Measurements from ENCODE around the gene CD68. TPM values are rescaled to one million over a fixed set of nuclear protein-coding genes. Genes with fewer than 3 reads are reported as not detected.
A peak's percentile ranks its signal among the peaks of the same experiment; 100 is the strongest.

Gene CD68
- total RNA-seq, 1 experiment from 2014 or later: 1.6 TPM

DNA sequence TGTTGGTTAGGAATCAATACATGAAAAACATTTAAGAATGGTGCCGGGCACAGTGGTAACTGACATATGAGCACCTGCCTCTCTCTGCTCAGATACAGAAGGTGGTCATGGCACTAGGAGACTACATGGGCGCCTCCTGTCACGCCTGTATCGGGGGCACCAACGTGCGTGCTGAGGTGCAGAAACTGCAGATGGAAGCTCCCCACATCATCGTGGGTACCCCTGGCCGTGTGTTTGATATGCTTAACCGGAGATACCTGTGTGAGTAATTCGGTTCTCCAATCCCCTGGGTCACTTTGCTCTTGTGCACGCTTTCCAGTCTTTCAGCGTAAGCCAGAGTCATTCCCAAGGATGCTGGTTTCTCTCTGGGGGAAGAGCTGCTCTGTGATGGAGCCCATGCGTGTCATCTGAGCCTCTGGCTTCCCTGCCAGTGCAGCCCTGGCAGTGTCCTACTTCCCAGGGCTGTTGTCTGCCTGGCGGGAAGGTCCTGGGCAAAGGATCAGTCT is 3.0 kb upstream of the CD68 start:
- Histone ChIP-seq H3K4me3 (ENCODE audit: low read depth, low read length) (no peak overlapping the region), H3K27me3 (replicated peaks; ENCODE audit: control insufficient read depth, insufficient read depth, low read length) (no peaks in the 10 kb centered on the region), H3K9me3 (no peaks in the 10 kb centered on the region), H3K4me1 (peaks cover 15% of the 10 kb centered on the region), H3K36me3 (ENCODE audit: control insufficient read depth, insufficient read depth, low read length) (no peaks in the 10 kb centered on the region; the same call in 1 of the 2 replicates)
- peaks cover 21% of the 10 kb centered on the region for H3K4me1 Mint-ChIP-seq (ENCODE audit: low read depth, unreplicated experiment)
- H3K27ac Mint-ChIP-seq (ENCODE audit: unreplicated experiment): no peak overlapping the region
- ChIA-PET CTCF (no interaction called here), POLR2A (no interaction called here)
- H3K36me3 Mint-ChIP-seq (ENCODE audit: insufficient read depth, unreplicated experiment): peaks cover 92% of the 10 kb centered on the region
- TF ChIP-seq, protein P1, sequence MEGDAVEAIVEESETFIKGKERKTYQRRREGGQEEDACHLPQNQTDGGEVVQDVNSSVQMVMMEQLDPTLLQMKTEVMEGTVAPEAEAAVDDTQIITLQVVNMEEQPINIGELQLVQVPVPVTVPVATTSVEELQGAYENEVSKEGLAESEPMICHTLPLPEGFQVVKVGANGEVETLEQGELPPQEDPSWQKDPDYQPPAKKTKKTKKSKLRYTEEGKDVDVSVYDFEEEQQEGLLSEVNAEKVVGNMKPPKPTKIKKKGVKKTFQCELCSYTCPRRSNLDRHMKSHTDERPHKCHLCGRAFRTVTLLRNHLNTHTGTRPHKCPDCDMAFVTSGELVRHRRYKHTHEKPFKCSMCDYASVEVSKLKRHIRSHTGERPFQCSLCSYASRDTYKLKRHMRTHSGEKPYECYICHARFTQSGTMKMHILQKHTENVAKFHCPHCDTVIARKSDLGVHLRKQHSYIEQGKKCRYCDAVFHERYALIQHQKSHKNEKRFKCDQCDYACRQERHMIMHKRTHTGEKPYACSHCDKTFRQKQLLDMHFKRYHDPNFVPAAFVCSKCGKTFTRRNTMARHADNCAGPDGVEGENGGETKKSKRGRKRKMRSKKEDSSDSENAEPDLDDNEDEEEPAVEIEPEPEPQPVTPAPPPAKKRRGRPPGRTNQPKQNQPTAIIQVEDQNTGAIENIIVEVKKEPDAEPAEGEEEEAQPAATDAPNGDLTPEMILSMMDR (IDR thresholded peaks at IDR 0.05; ENCODE audit: insufficient read depth in 1 of 2, low read depth in 1 of 2, low read length in 1 of 2, severe bottlenecking in 1 of 2, unreplicated experiment in 1 of 2): no peak
- BruUV-seq (replicated peaks): no TSS peak
- no peak for DNase-seq
- no peak overlapping the region for H3K4me3 Mint-ChIP-seq (ENCODE audit: unreplicated experiment)
- H3K27me3 Mint-ChIP-seq (ENCODE audit: insufficient read depth, unreplicated experiment): no peaks in the 10 kb centered on the region
- intact Hi-C loops (cut with micrococcal nuclease; ENCODE audit: unreplicated experiment): no loop called here
- H3K9me3 Mint-ChIP-seq (ENCODE audit: unreplicated experiment): no peaks in the 10 kb centered on the region

- peaks cover 21% of the 10 kb centered on the region for H3K4me1 Mint-ChIP-seq (ENCODE audit: low read depth, unreplicated experiment)
- H3K36me3 ChIP-seq (ENCODE audit: control insufficient read depth, insufficient read depth, low read length): no peaks in the 10 kb centered on the region; the same call in 1 of the 2 replicates
- no peaks in the 10 kb centered on the region for H3K27me3 ChIP-seq (replicated peaks; ENCODE audit: control insufficient read depth, insufficient read depth, low read length)
- H3K9me3 ChIP-seq: no peaks in the 10 kb centered on the region
- TF ChIP-seq, protein P1 (IDR thresholded peaks at IDR 0.05; ENCODE audit: insufficient read depth in 1 of 2, low read depth in 1 of 2, low read length in 1 of 2, severe bottlenecking in 1 of 2, unreplicated experiment in 1 of 2): no peak
- no peak overlapping the region for H3K27ac Mint-ChIP-seq (ENCODE audit: unreplicated experiment)
- no peak for DNase-seq
- ChIA-PET CTCF (no interaction called here), POLR2A (no interaction called here)
- H3K4me3 ChIP-seq (ENCODE audit: low read depth, low read length): no peak overlapping the region
- peaks cover 98% of the 10 kb centered on the region for H3K36me3 Mint-ChIP-seq (ENCODE audit: insufficient read depth, unreplicated experiment)
- H3K4me3 Mint-ChIP-seq (ENCODE audit: unreplicated experiment): no peak overlapping the region
- no peaks in the 10 kb centered on the region for H3K27me3 Mint-ChIP-seq (ENCODE audit: insufficient read depth, unreplicated experiment)
- BruUV-seq (replicated peaks): no TSS peak
- no peaks in the 10 kb centered on the region for H3K9me3 Mint-ChIP-seq (ENCODE audit: unreplicated experiment)
- peaks cover 16% of the 10 kb centered on the region for H3K4me1 ChIP-seq
- intact Hi-C loops (cut with micrococcal nuclease; ENCODE audit: unreplicated experiment): no loop called here
These were observed 1.9 kb upstream of the CD68 start for GRCh38 chr17:7577327-7578199.

- Histone ChIP-seq H3K27me3 (replicated peaks; ENCODE audit: control insufficient read depth, insufficient read depth, low read length) (no peaks in the 10 kb centered on the region), H3K36me3 (ENCODE audit: control insufficient read depth, insufficient read depth, low read length) (no peaks in the 10 kb centered on the region; the same call in 1 of the 2 replicates), H3K9me3 (no peaks in the 10 kb centered on the region), H3K4me3 (ENCODE audit: low read depth, low read length) (no peak overlapping the region), H3K4me1 (peaks cover 12% of the 10 kb centered on the region)
- TF ChIP-seq, protein P1 (IDR thresholded peaks at IDR 0.05; ENCODE audit: insufficient read depth in 1 of 2, low read depth in 1 of 2, low read length in 1 of 2, severe bottlenecking in 1 of 2, unreplicated experiment in 1 of 2): no peak
- ChIA-PET CTCF (no interaction called here), POLR2A (interaction anchor here (1.7 kb wide), 1 partner anchor 107 kb away, joined by 6 read pairs; the partner anchor contains the start of gene TP53)
- peak overlapping the region; percentile 96 for H3K4me3 Mint-ChIP-seq (ENCODE audit: unreplicated experiment)
- H3K36me3 Mint-ChIP-seq (ENCODE audit: insufficient read depth, unreplicated experiment): peaks cover 84% of the 10 kb centered on the region
- no TSS peak for BruUV-seq (replicated peaks)
- peak overlapping the region; percentile 85 for H3K27ac Mint-ChIP-seq (ENCODE audit: unreplicated experiment)
- H3K4me1 Mint-ChIP-seq (ENCODE audit: low read depth, unreplicated experiment): peaks cover 25% of the 10 kb centered on the region
- H3K9me3 Mint-ChIP-seq (ENCODE audit: unreplicated experiment): no peaks in the 10 kb centered on the region
- H3K27me3 Mint-ChIP-seq (ENCODE audit: insufficient read depth, unreplicated experiment): no peaks in the 10 kb centered on the region
- DNase-seq: no peak
- intact Hi-C loops (cut with micrococcal nuclease; ENCODE audit: unreplicated experiment): no loop called here
These were observed 581 bp downstream of the CD68 start for GRCh38 chr17:7579834-7580603.
